Testis (tissue), 3 donors: ENCODE measurements around the gene CCDC121. TPM values are rescaled to one million over a fixed set of nuclear protein-coding genes. Genes with fewer than 3 reads are reported as not detected.
"Not testable (repeated sequence)": the region's sequence is repeated elsewhere in the genome, so short reads cannot be mapped to it uniquely, and the experiment has no call there.

Experiments
- DNase-seq: peaks from one replicate; pipeline ENCODE4 v3.0.0-alpha.2; 2019
- H3K27ac ChIP-seq, 2 donors: fragments of 200-600 bp; sonication (generic); one replicate each; pipeline ENCODE4 v1.5.1; 2019
- H3K27me3 ChIP-seq: fragments of 200-600 bp; sonication (generic); one replicate; pipeline ENCODE4 v1.5.1; 2019
- H3K36me3 ChIP-seq: fragments of 200-600 bp; sonication (generic); one replicate; pipeline ENCODE4 v1.5.1; 2017; ENCODE audit warnings: low read depth; ENCODE audit errors: missing control alignments
- H3K4me1 ChIP-seq: fragments of 200-600 bp; sonication (generic); one replicate; pipeline ENCODE4 v1.5.1; 2019
- H3K4me3 ChIP-seq, 2 donors: fragments of 200-600 bp; sonication (generic); one replicate each; pipeline ENCODE4 v1.5.1; 2017 to 2019
- H3K9me3 ChIP-seq: fragments of 200-600 bp; sonication (generic); one replicate; pipeline ENCODE4 v1.5.1; 2017
- POLR2A ChIP-seq: fragments of 450-650 bp; IDR thresholded peaks from one replicate; pipeline ENCODE4 v1.6.1; 2017; ENCODE audit warnings: antibody characterized with exemption, mild to moderate bottlenecking, moderate library complexity
- WGBS, 2 donors: methylation state at CpG; one replicate each; pipeline ENCODE4 v1.1.5; 2018; 5-methylcytosine and 5-hydroxymethylcytosine counted together
- intact Hi-C: fragments of 100-400 bp; cut with DNase I; formaldehyde crosslinking; loops from one replicate; pipeline ENCODE4 v1.15.1; 2023; ENCODE audit warnings: low total_unique reads
- polyA plus RNA-seq: library from polyadenylated mRNA; stranded (reverse); fragments of 350-450 nt; fragmentation: Illumina TruSeq; extraction: RNeasy Lipid Tissue Mini Kit (QIAGEN cat#74804); gene quantifications from one replicate; pipeline ENCODE4 v1.2.3, GENCODE V29; 2014; ENCODE audit warnings: low read depth, low replicate concordance; ENCODE audit not compliant: insufficient read depth
- total RNA-seq, 2 donors: library from RNA; depleted of rRNA; stranded (reverse); fragments of >200 nt; gene quantifications; one replicate each; pipeline ENCODE4 v1.2.3, GENCODE V29; 2016
- TF ChIP-seq, protein P1 (sequence below), 3 experiments: fragments of 450-650 bp in 2 of 3; fragments of 200-600 bp in 1 of 3; sonication (generic) in 1 of 3; IDR thresholded peaks; one replicate each; pipeline ENCODE4 v1.5.1; 2016 to 2019; ENCODE audit warnings: antibody characterized with exemption in 3 of 3, mild to moderate bottlenecking in 2 of 3, moderate library complexity in 1 of 3

Gene CCDC121
- total and polyA plus RNA-seq, 3 donors from 2014 or later = 10.2 to 40.5 (median 20.2) TPM

- Histone ChIP-seq H3K27ac (no peak overlapping the region), H3K27me3 (no peaks in the 10 kb centered on the region), H3K36me3 (no peaks in the 10 kb centered on the region), H3K9me3 (no peaks in the 10 kb centered on the region), H3K4me3 (no peak overlapping the region), H3K4me1 (no peaks in the 10 kb centered on the region)
- TF ChIP-seq POLR2A = no peak
- intact Hi-C loops = no loop called here
- DNase-seq = no peak
- 68 to 95% methylated on average over 2 of the region's 2 CpGs for WGBS, 2 donors
These were observed 22.2 kb downstream of the CCDC121 start for GRCh38 chr2:27606611-27607010.

DNA sequence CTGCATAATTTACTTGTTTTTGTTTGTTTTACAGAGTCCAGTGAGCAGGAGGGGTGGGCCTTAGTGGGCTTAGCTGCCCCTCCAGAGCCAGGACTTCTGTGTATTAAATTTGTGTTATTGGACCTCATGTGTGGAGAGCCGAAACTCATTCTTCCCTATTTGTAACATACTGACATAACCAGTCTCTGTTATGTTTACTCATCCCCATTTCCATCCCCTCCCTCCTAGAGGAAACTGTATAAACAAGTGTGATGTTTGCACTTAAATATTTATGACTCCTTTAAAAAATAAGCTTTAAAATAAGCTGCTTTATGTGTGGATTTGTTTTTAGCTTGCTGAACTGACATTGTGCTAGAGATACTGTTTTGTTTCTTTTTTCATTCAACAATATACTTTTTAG is 32.2 kb downstream of the CCDC121 start:
- no peaks in the 10 kb centered on the region for H3K36me3 ChIP-seq
- H3K9me3 ChIP-seq = no peaks in the 10 kb centered on the region
- H3K27me3 ChIP-seq = no peaks in the 10 kb centered on the region
- DNase-seq = no peak
- intact Hi-C loops = no loop called here
- H3K4me1 ChIP-seq = no peaks in the 10 kb centered on the region
- no peak overlapping the region for H3K4me3 ChIP-seq
- WGBS, 2 donors = 87 to 95% methylated on average over 1 of the region's 1 CpG
- TF ChIP-seq, protein P1, sequence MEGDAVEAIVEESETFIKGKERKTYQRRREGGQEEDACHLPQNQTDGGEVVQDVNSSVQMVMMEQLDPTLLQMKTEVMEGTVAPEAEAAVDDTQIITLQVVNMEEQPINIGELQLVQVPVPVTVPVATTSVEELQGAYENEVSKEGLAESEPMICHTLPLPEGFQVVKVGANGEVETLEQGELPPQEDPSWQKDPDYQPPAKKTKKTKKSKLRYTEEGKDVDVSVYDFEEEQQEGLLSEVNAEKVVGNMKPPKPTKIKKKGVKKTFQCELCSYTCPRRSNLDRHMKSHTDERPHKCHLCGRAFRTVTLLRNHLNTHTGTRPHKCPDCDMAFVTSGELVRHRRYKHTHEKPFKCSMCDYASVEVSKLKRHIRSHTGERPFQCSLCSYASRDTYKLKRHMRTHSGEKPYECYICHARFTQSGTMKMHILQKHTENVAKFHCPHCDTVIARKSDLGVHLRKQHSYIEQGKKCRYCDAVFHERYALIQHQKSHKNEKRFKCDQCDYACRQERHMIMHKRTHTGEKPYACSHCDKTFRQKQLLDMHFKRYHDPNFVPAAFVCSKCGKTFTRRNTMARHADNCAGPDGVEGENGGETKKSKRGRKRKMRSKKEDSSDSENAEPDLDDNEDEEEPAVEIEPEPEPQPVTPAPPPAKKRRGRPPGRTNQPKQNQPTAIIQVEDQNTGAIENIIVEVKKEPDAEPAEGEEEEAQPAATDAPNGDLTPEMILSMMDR (IDR thresholded peaks at IDR 0.05) = no peak
- no peak for TF ChIP-seq POLR2A
- H3K27ac ChIP-seq = no peak overlapping the region

DNA sequence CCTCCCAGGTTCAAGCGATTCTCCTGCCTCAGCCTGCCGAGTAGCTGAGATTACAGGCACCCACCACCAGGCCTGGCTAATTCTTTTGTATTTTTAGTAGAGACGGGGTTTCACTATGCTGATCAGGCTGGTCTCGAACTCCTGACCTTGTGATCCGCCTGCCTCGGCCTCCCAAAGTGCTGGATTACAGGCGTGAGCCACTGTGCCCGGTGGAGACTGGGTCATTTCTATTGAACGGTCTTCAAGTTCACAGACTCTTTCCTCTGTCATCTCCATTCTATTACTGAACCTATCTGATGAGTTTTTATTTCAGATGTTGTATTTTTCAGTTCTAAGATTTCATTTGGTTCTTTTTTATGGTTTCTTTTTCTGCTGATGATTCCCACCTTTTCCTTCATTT is 33.4 kb downstream of the CCDC121 start:
- H3K4me3 ChIP-seq, H3K9me3 ChIP-seq, DNase-seq, H3K4me1 ChIP-seq, H3K27ac ChIP-seq, H3K36me3 ChIP-seq, intact Hi-C loops, H3K27me3 ChIP-seq: not testable (repeated sequence)
- 94 to 96% methylated on average over 9 of the region's 9 CpGs for WGBS, 2 donors

- H3K4me1 ChIP-seq, H3K4me3 ChIP-seq, H3K9me3 ChIP-seq, H3K36me3 ChIP-seq, H3K27me3 ChIP-seq, intact Hi-C loops, H3K27ac ChIP-seq, DNase-seq: not testable (repeated sequence)
- 96 to 97% methylated on average over 30 to 42 of the region's 45 CpGs for WGBS, 2 donors
These were observed 34.6 kb downstream of the CCDC121 start for GRCh38 chr2:27594020-27594703.

GRCh38 chr2:27593240-27593639 is 35.6 kb downstream of the CCDC121 start:
- intact Hi-C loops = no loop called here
- no peak overlapping the region for H3K27ac ChIP-seq
- H3K27me3 ChIP-seq = no peaks in the 10 kb centered on the region
- WGBS, 2 donors = 100% methylated on average over 2 of the region's 2 CpGs
- no peaks in the 10 kb centered on the region for H3K9me3 ChIP-seq
- H3K4me3 ChIP-seq = no peak overlapping the region
- no peak for TF ChIP-seq POLR2A
- TF ChIP-seq, protein P1 (IDR thresholded peaks at IDR 0.05) = no peak
- no peaks in the 10 kb centered on the region for H3K36me3 ChIP-seq
- no peak for DNase-seq
- H3K4me1 ChIP-seq = no peaks in the 10 kb centered on the region

DNA sequence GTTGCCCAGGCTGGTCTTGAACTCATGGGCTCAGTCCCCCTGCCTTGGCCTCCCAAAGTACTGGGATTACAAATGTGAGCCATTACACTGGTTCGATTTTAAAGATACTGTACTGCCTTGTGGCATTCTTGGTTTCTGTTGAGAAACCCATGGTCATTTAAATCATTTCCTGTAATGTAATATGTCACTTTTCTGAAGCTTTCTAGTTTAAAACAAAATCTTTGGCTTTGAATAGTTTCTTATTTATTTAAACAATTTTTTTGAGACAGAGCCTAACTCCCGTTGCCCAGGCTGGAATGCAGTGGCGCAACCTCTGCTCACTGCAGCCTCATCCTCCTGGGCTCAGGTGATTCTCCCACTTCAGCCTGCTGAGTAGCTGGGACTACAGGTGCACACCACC is 37.1 kb downstream of the CCDC121 start:
- H3K9me3 ChIP-seq = no peaks in the 10 kb centered on the region

More for the DNA sequence above, 37.1 kb downstream of the CCDC121 start:
- DNase-seq = no peak
- Histone ChIP-seq H3K36me3 (no peaks in the 10 kb centered on the region), H3K4me3 (no peak overlapping the region), H3K4me1 (no peaks in the 10 kb centered on the region), H3K27me3 (no peaks in the 10 kb centered on the region), H3K27ac (no peak overlapping the region)
- no peak for TF ChIP-seq POLR2A
- TF ChIP-seq, protein P1 (IDR thresholded peaks at IDR 0.05) = no peak
- 93 to 97% methylated on average over 3 of the region's 3 CpGs for WGBS, 2 donors
- intact Hi-C loops = no loop called here
